Testis (tissue), 2 donors: ENCODE data around the gene KHNYN.

Experiments
- POLR2A ChIP-seq: fragments of 450-650 bp; IDR thresholded peaks from one replicate; pipeline ENCODE4 v1.6.1; 2017; ENCODE audit warnings: antibody characterized with exemption, mild to moderate bottlenecking, moderate library complexity
- TF ChIP-seq, protein P1 (sequence below), 3 experiments: fragments of 450-650 bp in 2 of 3; fragments of 200-600 bp in 1 of 3; sonication (generic) in 1 of 3; IDR thresholded peaks; one replicate each; pipeline ENCODE4 v1.5.1; 2016 to 2019; ENCODE audit warnings: antibody characterized with exemption in 3 of 3, mild to moderate bottlenecking in 2 of 3, moderate library complexity in 1 of 3

DNA sequence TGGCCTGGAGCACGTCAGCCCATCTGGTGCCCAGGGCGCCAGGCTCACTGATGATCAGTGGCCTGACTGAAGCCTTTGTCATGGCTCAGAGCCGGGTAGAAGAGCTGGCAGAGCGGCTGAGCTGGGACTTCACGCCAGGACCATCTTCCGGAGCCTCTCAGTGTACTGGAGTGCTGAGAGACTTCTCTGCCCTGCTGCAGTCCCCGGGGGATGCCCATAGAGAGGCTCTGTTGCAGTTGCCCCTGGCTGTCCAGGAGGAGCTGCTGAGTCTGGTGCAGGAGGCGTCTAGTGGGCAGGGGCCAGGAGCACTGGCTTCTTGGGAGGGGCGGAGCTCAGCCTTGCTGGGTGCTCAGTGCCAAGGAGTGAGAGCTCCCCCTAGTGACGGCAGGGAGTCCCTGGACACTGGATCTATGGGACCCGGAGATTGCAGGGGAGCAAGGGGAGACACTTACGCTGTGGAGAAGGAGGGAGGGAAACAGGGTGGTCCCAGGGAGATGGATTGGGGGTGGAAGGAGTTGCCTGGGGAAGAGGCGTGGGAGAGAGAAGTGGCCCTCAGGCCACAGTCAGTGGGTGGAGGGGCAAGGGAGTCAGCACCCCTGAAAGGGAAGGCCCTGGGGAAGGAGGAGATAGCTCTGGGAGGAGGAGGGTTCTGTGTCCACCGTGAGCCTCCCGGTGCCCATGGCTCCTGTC, 2.0 kb downstream of the KHNYN start:
- TF ChIP-seq, protein P1, sequence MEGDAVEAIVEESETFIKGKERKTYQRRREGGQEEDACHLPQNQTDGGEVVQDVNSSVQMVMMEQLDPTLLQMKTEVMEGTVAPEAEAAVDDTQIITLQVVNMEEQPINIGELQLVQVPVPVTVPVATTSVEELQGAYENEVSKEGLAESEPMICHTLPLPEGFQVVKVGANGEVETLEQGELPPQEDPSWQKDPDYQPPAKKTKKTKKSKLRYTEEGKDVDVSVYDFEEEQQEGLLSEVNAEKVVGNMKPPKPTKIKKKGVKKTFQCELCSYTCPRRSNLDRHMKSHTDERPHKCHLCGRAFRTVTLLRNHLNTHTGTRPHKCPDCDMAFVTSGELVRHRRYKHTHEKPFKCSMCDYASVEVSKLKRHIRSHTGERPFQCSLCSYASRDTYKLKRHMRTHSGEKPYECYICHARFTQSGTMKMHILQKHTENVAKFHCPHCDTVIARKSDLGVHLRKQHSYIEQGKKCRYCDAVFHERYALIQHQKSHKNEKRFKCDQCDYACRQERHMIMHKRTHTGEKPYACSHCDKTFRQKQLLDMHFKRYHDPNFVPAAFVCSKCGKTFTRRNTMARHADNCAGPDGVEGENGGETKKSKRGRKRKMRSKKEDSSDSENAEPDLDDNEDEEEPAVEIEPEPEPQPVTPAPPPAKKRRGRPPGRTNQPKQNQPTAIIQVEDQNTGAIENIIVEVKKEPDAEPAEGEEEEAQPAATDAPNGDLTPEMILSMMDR (IDR thresholded peaks at IDR 0.05), result peak; percentile 75 to 87 (median 76)
- TF ChIP-seq POLR2A, result no peak
